ENCODE data around the gene GLG1. TPM values are rescaled to one million over a fixed set of nuclear protein-coding genes. Genes with fewer than 3 reads are reported as not detected.

Gene GLG1
- total RNA-seq, 2 donors from 2014 or later: 96.9 to 98.3 TPM

DNA sequence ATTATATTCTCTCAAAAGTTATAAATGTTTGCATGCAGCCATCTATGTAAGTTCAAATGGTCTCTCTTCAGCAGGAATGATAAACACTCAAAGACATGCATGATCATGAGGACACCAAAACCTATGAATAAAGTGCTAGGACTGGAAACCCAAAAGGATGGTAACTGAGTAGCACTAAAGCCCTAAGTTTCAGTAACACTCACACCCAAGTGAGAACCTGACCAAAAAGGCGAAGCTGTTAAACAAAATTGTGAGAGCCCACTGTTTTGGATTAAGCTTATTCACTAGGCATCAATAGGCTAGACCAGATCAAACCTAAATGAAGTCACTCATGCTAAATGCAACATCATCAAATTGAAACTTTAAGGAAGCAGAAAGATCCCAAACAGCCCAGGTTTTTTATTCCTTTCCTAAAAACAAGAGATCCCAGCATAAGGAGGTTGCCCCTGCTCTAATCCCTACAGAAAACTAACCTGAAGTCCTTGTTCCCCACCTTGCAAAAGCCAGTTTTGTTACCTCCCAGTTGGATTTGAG lies 42.4 kb downstream of the GLG1 start:
- DNase-seq: no peak
- H3K9ac ChIP-seq (ENCODE audit: low read depth in 2 of 2, low read length in 2 of 2): no peak overlapping the region
- no peaks in the 10 kb centered on the region for H3K27me3 ChIP-seq
- H3K27ac ChIP-seq: no peak overlapping the region
- peaks cover 11% of the 10 kb centered on the region for H3K4me1 ChIP-seq
- no peak overlapping the region for H3K4me3 ChIP-seq
- H3K9me3 ChIP-seq: no peaks in the 10 kb centered on the region
- no peaks in the 10 kb centered on the region for H3K36me3 ChIP-seq
- intact Hi-C loops (cut with DNase I): no loop called here
- TF ChIP-seq CTCF (IDR thresholded peaks at IDR 0.05): no peak

DNA sequence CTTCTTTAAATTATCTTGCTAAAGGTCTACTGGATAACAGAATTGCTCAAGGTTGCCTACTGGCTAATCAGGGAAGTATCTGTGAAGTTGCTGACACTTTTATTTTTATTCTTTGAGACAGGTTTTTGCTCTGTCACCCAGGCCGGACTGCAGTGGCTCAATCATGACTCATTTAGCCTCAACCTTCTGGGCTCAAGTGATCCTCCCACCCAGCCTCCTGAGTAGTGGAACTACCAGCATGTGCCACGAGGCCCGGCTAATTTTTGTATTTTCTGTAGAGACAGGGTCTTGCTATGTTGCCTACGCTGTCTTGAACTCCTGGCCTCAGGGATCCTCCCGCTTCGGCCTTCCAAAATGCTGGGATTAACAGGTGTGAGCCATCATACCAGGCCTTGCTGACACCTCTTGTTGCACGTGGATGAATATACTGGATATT lies 43.1 kb downstream of the GLG1 start:
- Histone ChIP-seq H3K27me3 (no peaks in the 10 kb centered on the region), H3K4me1 (peaks cover 5% of the 10 kb centered on the region), H3K9me3 (no peaks in the 10 kb centered on the region), H3K4me3 (no peak overlapping the region), H3K27ac (no peak overlapping the region), H3K36me3 (no peaks in the 10 kb centered on the region), H3K9ac (ENCODE audit: low read depth in 2 of 2, low read length in 2 of 2) (no peak overlapping the region)
- intact Hi-C loops (cut with DNase I): no loop called here
- no peak for DNase-seq
- no peak for TF ChIP-seq CTCF (IDR thresholded peaks at IDR 0.05)

- Histone ChIP-seq H3K4me1 (no peaks in the 10 kb centered on the region), H3K9me3 (no peaks in the 10 kb centered on the region), H3K27me3 (no peaks in the 10 kb centered on the region), H3K9ac (ENCODE audit: low read depth in 2 of 2, low read length in 2 of 2) (no peak overlapping the region), H3K36me3 (no peaks in the 10 kb centered on the region), H3K27ac (no peak overlapping the region), H3K4me3 (no peak overlapping the region)
- DNase-seq: no peak
- no peak for TF ChIP-seq CTCF (IDR thresholded peaks at IDR 0.05)
- intact Hi-C loops (cut with DNase I): no loop called here
These were observed 44.8 kb downstream of the GLG1 start for GRCh38 chr16:74562117-74562516.

DNA sequence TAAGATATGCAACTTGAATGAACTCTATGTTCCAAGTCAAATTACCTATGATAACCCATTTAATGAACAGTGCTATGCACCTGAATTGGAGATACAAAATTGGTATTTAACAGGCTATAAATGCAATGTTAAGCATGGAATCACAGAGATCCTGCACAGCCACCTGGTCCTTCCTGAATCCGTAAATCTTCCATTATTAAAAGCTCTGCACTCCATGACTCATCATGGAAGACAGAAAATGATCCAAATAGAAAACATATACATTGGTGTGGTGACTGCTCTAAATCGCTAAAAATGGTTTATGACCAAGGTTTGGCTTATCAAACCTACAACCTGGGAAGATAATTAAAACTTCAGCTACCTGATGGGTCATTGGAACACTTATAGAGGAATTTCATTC lies 45.3 kb downstream of the GLG1 start:
- TF ChIP-seq CTCF (IDR thresholded peaks at IDR 0.05): no peak
- H3K9ac ChIP-seq (ENCODE audit: low read depth in 2 of 2, low read length in 2 of 2): no peak overlapping the region
- no peak for DNase-seq

DNA sequence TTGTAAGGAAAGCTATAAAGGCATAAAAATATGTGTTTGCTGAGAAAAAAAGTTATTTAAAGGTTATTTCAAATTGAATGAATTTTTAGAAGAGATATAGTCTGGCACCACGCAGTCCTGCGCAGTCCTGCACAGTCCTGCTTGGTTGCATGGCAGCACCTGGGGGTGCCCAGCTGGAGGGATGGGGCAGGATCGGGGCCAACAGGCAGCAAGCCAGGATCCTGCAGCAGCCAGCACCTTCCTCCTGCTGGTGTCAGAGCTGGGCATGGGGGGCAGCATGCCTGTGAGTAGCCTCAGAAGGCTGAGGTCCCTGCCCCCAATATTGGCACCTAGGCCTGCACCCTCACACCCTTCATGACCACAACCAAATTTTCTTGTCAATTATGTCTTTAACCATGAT lies 46.0 kb downstream of the GLG1 start:
- no peak for DNase-seq
- no peaks in the 10 kb centered on the region for H3K4me1 ChIP-seq
- intact Hi-C loops (cut with DNase I): no loop called here
- H3K9ac ChIP-seq (ENCODE audit: low read depth in 2 of 2, low read length in 2 of 2): no peak overlapping the region
- H3K9me3 ChIP-seq: no peaks in the 10 kb centered on the region
- no peak overlapping the region for H3K27ac ChIP-seq
- no peak for TF ChIP-seq CTCF (IDR thresholded peaks at IDR 0.05)
- no peaks in the 10 kb centered on the region for H3K27me3 ChIP-seq
- no peak overlapping the region for H3K4me3 ChIP-seq
- H3K36me3 ChIP-seq: no peaks in the 10 kb centered on the region

More for the DNA sequence above, 45.3 kb downstream of the GLG1 start:
- H3K4me1 ChIP-seq: no peaks in the 10 kb centered on the region
- no peaks in the 10 kb centered on the region for H3K27me3 ChIP-seq
- no peak overlapping the region for H3K4me3 ChIP-seq
- H3K27ac ChIP-seq: no peak overlapping the region
- no peaks in the 10 kb centered on the region for H3K36me3 ChIP-seq
- intact Hi-C loops (cut with DNase I): no loop called here
- no peaks in the 10 kb centered on the region for H3K9me3 ChIP-seq
